Choroid plexus epithelial cell (primary cell): ENCODE measurements around the gene CLNK.

Source experiments
- DNase-seq: peaks from one replicate; pipeline ENCODE4 v3.0.0-alpha.2; 2010; ENCODE audit warnings: low read depth
- H3K4me3 ChIP-seq: 2 replicates; pipeline ENCODE4 v1.5.1; 2011; ENCODE audit warnings: low read depth, mild to moderate bottlenecking, control low read depth, low read length, moderate library complexity
- CTCF ChIP-seq: conservative IDR thresholded peaks from 2 replicates; pipeline ENCODE4 v1.5.1; 2011; ENCODE audit warnings: low read depth, mild to moderate bottlenecking, control low read depth, inconsistent platforms, low read length, moderate library complexity

CLNK gene

GRCh38 chr4:10491401-10491800 is 193.2 kb downstream of the CLNK start:
- DNase-seq: no peak
- H3K4me3 ChIP-seq: no peak overlapping the region
- TF ChIP-seq CTCF: no peak

GRCh38 chr4:10490996-10491395 is 193.6 kb downstream of the CLNK start:
- TF ChIP-seq CTCF: no peak
- no peak overlapping the region for H3K4me3 ChIP-seq
- DNase-seq: no peak

DNA sequence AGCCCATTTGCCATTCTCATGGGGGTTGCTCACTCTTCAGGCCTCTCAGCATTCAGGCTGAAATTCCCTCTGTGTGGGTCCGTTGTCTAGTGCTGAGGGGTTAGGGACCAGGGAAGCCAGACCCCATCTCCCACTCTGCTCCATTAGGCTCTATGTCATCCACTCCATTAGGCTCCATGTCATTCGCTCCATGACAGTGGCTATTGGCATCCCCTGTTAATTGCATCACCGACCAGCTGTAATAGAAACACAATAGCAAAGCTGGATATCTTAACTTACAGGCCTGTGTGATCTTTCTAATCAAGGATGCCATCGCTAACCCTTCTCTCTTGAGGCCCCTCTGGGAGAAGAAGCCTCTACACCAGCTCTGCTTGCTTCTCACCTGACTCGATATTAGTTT is 201.7 kb downstream of the CLNK start:
- no peak for TF ChIP-seq CTCF
- no peak overlapping the region for H3K4me3 ChIP-seq
- no peak for DNase-seq

- H3K4me3 ChIP-seq: no peak overlapping the region
- no peak for TF ChIP-seq CTCF
- DNase-seq: no peak
Observed at GRCh38 chr4:10480616-10481015, 204.0 kb downstream of the CLNK start.

GRCh38 chr4:10478621-10479020 is 205.9 kb downstream of the CLNK start:
- no peak for TF ChIP-seq CTCF
- DNase-seq: no peak
- no peak overlapping the region for H3K4me3 ChIP-seq

DNA sequence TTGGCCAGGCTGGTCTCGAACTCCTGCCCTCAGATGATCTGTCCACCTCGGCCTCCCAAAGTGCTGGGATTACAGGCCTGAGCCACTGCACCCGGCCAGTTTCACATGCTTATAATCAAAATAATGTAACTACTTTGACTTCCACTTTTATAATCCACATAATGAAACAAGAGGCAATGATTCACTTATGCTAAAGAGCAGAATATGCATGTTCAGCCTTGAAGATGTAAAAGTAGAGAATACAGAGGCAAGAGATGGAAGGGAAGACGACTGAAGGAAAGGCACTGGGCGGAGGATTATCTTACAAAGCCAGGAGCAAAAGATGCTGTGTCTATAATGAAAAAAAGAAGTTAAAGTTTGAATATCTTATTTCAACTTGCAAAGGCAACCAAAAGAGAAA is 214.1 kb downstream of the CLNK start:
- H3K4me3 ChIP-seq: no peak overlapping the region
- no peak for TF ChIP-seq CTCF
- no peak for DNase-seq

GRCh38 chr4:10466161-10466560 is 218.4 kb downstream of the CLNK start:
- DNase-seq: no peak
- H3K4me3 ChIP-seq: no peak overlapping the region
- TF ChIP-seq CTCF: no peak
